K562 (cell line): ENCODE results near the gene TUT1. TPM values are rescaled to one million over a fixed set of nuclear protein-coding genes. Genes with fewer than 3 reads are reported as not detected.

ENCODE experiments used
- FOXP4 ChIP-seq: sonication (generic); formaldehyde crosslinking; IDR thresholded peaks from 2 replicates; pipeline ENCODE4 v1.8.0; 2022; ENCODE audit warnings: mild to moderate bottlenecking, missing genetic modification reagents, borderline replicate concordance
- GMEB1 ChIP-seq: fragments of 250-450 bp; sonication (Bioruptor Pico); IDR thresholded peaks from 2 replicates; pipeline ENCODE4 v1.4.0; 2020; ENCODE audit warnings: mild to moderate bottlenecking
- HNRNPH1 ChIP-seq: fragments of 200-400 bp; formaldehyde crosslinking; optimal IDR thresholded peaks from 2 replicates; pipeline ENCODE3; 2017; ENCODE audit warnings: low read depth, mild to moderate bottlenecking, low read length, moderate library complexity
- MTA1 ChIP-seq: fragments of 450-650 bp; IDR thresholded peaks from 2 replicates; pipeline ENCODE4 v1.6.1; 2017; ENCODE audit warnings: borderline replicate concordance
- NCOA4 ChIP-seq: fragments of 450-650 bp; IDR thresholded peaks from 2 replicates; pipeline ENCODE4 v1.6.1; 2018; ENCODE audit warnings: mild to moderate bottlenecking; ENCODE audit not compliant: partially characterized antibody
- NR0B1 ChIP-seq: fragments of 450-650 bp; IDR thresholded peaks from one replicate; pipeline ENCODE4 v1.6.1; 2018; ENCODE audit warnings: mild to moderate bottlenecking, moderate library complexity; ENCODE audit not compliant: partially characterized antibody
- RAD21 ChIP-seq, 2 experiments: fragments of 250-450 bp in 1 of 2; fragments of 450-650 bp in 1 of 2; sonication (Bioruptor Pico) in 1 of 2; formaldehyde crosslinking in 1 of 2; IDR thresholded peaks in 1 of 2; conservative IDR thresholded peaks in 1 of 2; 2 replicates each; pipeline versions ENCODE4 v1.4.0 to v1.8.0; 2020 to 2022; ENCODE audit warnings: mild to moderate bottlenecking in 2 of 2, moderate library complexity in 1 of 2
- RAD51 ChIP-seq: fragments of 450-650 bp; IDR thresholded peaks from 2 replicates; pipeline ENCODE4 v1.7.1; 2016; ENCODE audit warnings: low read depth, mild to moderate bottlenecking, borderline replicate concordance
- RERE ChIP-seq: sonication (generic); formaldehyde crosslinking; IDR thresholded peaks from 2 replicates; pipeline ENCODE4 v1.8.0; 2023; ENCODE audit warnings: missing genetic modification reagents, mild to moderate bottlenecking, borderline replicate concordance
- SMAD2 ChIP-seq: fragments of 150-350 bp; IDR thresholded peaks from 2 replicates; pipeline ENCODE4 v1.6.1; 2014; ENCODE audit warnings: low read depth, mild to moderate bottlenecking, low read length
- SRSF9 ChIP-seq: fragments of 200-400 bp; formaldehyde crosslinking; IDR thresholded peaks from 2 replicates; pipeline ENCODE4 v1.6.1; 2017; ENCODE audit warnings: low read depth, low read length, borderline replicate concordance
- TFAM ChIP-seq: fragments of 250-450 bp; sonication (Bioruptor Pico); conservative IDR thresholded peaks from 2 replicates; pipeline ENCODE4 v1.5.0; 2021; ENCODE audit warnings: mild to moderate bottlenecking, moderate library complexity
- ZC3H11A ChIP-seq: IDR thresholded peaks from 2 replicates; pipeline ENCODE4 v1.6.1; 2012; ENCODE audit warnings: low read depth, low read length, improper control_type of control experiment
- ZNF12 ChIP-seq: sonication (generic); formaldehyde crosslinking; IDR thresholded peaks from 2 replicates; pipeline ENCODE4 v1.4.0; 2020; ENCODE audit warnings: mild to moderate bottlenecking, missing genetic modification reagents
- ZNF174 ChIP-seq: fragments of 250-450 bp; sonication (Bioruptor Pico); IDR thresholded peaks from 2 replicates; pipeline ENCODE4 v1.4.0; 2020; ENCODE audit warnings: mild to moderate bottlenecking
- ZNF695 ChIP-seq: fragments of 450-650 bp; formaldehyde crosslinking; IDR thresholded peaks from 2 replicates; pipeline ENCODE4 v1.4.0; 2020; ENCODE audit warnings: mild to moderate bottlenecking, moderate library complexity
- ZNF79 ChIP-seq: fragments of 250-450 bp; sonication (Bioruptor Pico); IDR thresholded peaks from 2 replicates; pipeline ENCODE4 v1.4.0; 2020; ENCODE audit warnings: low read depth, mild to moderate bottlenecking, moderate library complexity
- polyA plus RNA-seq, 8 experiments: library from polyadenylated mRNA; depleted of rRNA in 4 of 8; stranded (reverse) in 5 of 8; unstranded in 3 of 8; fragments of >200 nt; fragmentation: Nextera tagmentation in 2 of 8; fragmentation: Illumina TruSeq in 1 of 8; extraction: Ambion mirVana in 2 of 8; extraction: Trizol in 1 of 8; gene quantifications; 2 replicates each; pipeline versions ENCODE4 v1.2.1 to v1.2.3, GENCODE V29; 2011 to 2014; ENCODE audit warnings: inconsistent platforms in 1 of 8, missing spikeins in 1 of 8
- total RNA-seq, 7 experiments: library from RNA; depleted of rRNA in 6 of 7; stranded (reverse); fragments of >200 nt in 6 of 7; fragmentation: Illumina TruSeq in 2 of 7; extraction: Trizol in 2 of 7; gene quantifications; 2 replicates each; pipeline versions ENCODE4 v1.2.1 to v1.2.3, GENCODE V29; 2011 to 2021; ENCODE audit warnings: low replicate concordance in 1 of 7

Gene TUT1
- total and polyA plus RNA-seq, 9 of the 15 experiments (the other 6 are each of a cell fraction or from before 2014, with no cell fraction given): 0.66 to 44.3 (median 15.7) TPM

- TF ChIP-seq RERE (CRISPR knock-in tag) (no peak), NR0B1 (no peak), ZNF695 (CRISPR knock-in tag) (no peak), SMAD2 (no peak), HNRNPH1 (no peak), ZNF174 (CRISPR knock-in tag) (no peak), RAD51 (no peak), FOXP4 (CRISPR knock-in tag) (no peak), GMEB1 (CRISPR knock-in tag) (no peak), SRSF9 (no peak), ZNF12 (peak; percentile 87), NCOA4 (no peak), ZNF79 (CRISPR knock-in tag) (no peak), ZC3H11A (no peak), RAD21 (CRISPR knock-in tag; conservative IDR thresholded peaks at IDR 0.05 in 1 of 2, IDR thresholded peaks at IDR 0.05 in 1 of 2) (no peak), MTA1 (no peak), TFAM (CRISPR knock-in tag) (no peak)
Observed at GRCh38 chr11:62601372-62602140, 10.2 kb upstream of the TUT1 start, which contains the start of gene MTA2 (continued).
